WERI-Rb-1 (cell line): ENCODE measurements around the gene VTI1B.
"Not testable (repeated sequence)": the region's sequence is repeated elsewhere in the genome, so short reads cannot be mapped to it uniquely, and the experiment has no call there.

ENCODE experiments used
- DNase-seq: peaks from one replicate; pipeline ENCODE4 v3.0.0-alpha.2; 2020
- H3K27ac ChIP-seq: fragments of 250-450 bp; sonication (Bioruptor Pico); 2 replicates; pipeline ENCODE4 v1.5.1; 2020; ENCODE audit warnings: mild to moderate bottlenecking, moderate library complexity
- H3K27me3 ChIP-seq: fragments of 250-450 bp; sonication (Bioruptor Pico); 2 replicates; pipeline ENCODE4 v1.5.1; 2021; ENCODE audit warnings: mild to moderate bottlenecking, low read depth, moderate library complexity; ENCODE audit not compliant: insufficient read depth, severe bottlenecking
- H3K36me3 ChIP-seq: fragments of 250-450 bp; sonication (Bioruptor Pico); 2 replicates; pipeline ENCODE4 v1.5.1; 2020; ENCODE audit warnings: mild to moderate bottlenecking, moderate library complexity
- H3K4me3 ChIP-seq: 2 replicates; pipeline ENCODE4 v1.5.1; 2011; ENCODE audit warnings: low read depth, mild to moderate bottlenecking, control low read depth, low read length
- H3K9me3 ChIP-seq: fragments of 250-450 bp; sonication (Bioruptor Pico); 2 replicates; pipeline ENCODE4 v1.5.1; 2021; ENCODE audit warnings: mild to moderate bottlenecking, moderate library complexity; ENCODE audit not compliant: severe bottlenecking
- CTCF ChIP-seq: IDR thresholded peaks from 2 replicates; pipeline ENCODE4 v1.5.1; 2011; ENCODE audit warnings: low read depth, mild to moderate bottlenecking, control low read depth, inconsistent platforms, low read length

The VTI1B gene

GRCh38 chr14:67674480-67675218 is at the start of gene VTI1B:
VTI1B (minus strand) TSS chr14:67674632; CDS start chr14:67674489, 143 bp downstream.
- Histone ChIP-seq H3K4me3 (peak within 1 kb of the TSS; percentile 89), H3K27me3 (no peaks in the 10 kb centered on the region), H3K27ac (peak within 1 kb of the TSS; percentile 100), H3K36me3 (peaks cover 20% of the 10 kb centered on the region), H3K9me3 (no peaks in the 10 kb centered on the region)
- peak; percentile 36; the same call in 1 of the 2 replicates for TF ChIP-seq CTCF
- DNase-seq, result peak; percentile 81

DNA sequence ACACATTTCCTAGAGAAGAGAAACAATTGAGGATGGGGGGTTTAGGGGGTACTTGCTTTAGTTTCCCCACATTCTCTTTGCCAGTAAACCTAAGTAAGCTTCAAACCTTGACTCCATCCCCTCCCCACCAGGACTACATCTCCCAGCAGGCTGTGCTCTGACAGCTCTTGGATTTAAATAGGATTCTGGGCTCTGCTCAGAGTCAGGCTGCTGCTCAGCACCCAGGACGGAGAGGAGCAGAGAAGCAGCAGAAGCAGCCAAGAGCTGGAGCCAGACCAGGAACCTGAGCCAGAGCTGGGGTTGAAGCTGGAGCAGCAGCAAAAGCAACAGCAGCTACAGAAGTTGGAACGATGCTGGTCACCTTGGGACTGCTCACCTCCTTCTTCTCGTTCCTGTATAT is 47.9 kb upstream of the VTI1B start:
- Histone ChIP-seq H3K27me3 (no peaks in the 10 kb centered on the region), H3K4me3 (peak overlapping the region; percentile 11), H3K9me3 (no peaks in the 10 kb centered on the region), H3K36me3 (no peaks in the 10 kb centered on the region), H3K27ac (no peak overlapping the region)
- DNase-seq, result peak; percentile 57
- no peak for TF ChIP-seq CTCF

- Histone ChIP-seq H3K36me3 (no peaks in the 10 kb centered on the region), H3K27ac (no peak overlapping the region), H3K27me3 (no peaks in the 10 kb centered on the region), H3K4me3 (no peak overlapping the region), H3K9me3 (no peaks in the 10 kb centered on the region)
- DNase-seq, result no peak
- no peak for TF ChIP-seq CTCF
These were observed 47.4 kb upstream of the VTI1B start for GRCh38 chr14:67721875-67722274.

DNA sequence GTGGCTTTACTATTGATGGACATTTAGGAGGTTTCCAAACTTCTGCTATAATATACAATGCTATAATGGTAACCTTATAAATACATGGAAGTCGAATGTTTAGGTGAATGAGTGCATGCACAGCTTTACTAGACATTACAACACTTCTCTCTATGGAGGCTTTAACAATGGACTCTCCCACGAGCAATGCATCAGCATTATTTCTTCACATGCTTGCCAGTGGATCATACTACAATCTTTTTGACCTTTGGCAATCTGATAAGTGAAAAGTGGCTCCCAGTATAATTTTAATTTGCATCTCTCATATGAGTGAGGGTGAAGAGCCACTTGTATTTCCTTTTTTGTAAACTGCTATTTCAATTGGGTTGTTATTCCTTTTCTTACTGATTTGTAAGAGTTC is 45.4 kb upstream of the VTI1B start:
- no peak for DNase-seq
- Histone ChIP-seq H3K27me3 (no peaks in the 10 kb centered on the region), H3K4me3 (no peak overlapping the region), H3K27ac (no peak overlapping the region), H3K9me3 (no peaks in the 10 kb centered on the region), H3K36me3 (no peaks in the 10 kb centered on the region)
- no peak for TF ChIP-seq CTCF

GRCh38 chr14:67719385-67719784 is 45.0 kb upstream of the VTI1B start:
- not testable (repeated sequence) for H3K27ac ChIP-seq, H3K4me3 ChIP-seq, H3K36me3 ChIP-seq, H3K27me3 ChIP-seq, DNase-seq, H3K9me3 ChIP-seq

- Histone ChIP-seq H3K36me3 (no peaks in the 10 kb centered on the region), H3K4me3 (no peak overlapping the region), H3K9me3 (no peaks in the 10 kb centered on the region), H3K27me3 (no peaks in the 10 kb centered on the region), H3K27ac (no peak overlapping the region)
- no peak for DNase-seq
- TF ChIP-seq CTCF, result no peak
These were observed 43.8 kb upstream of the VTI1B start for GRCh38 chr14:67718265-67718664.
